H1 (cell line): ENCODE results near the gene RBFOX1. TPM values are rescaled to one million over a fixed set of nuclear protein-coding genes. Genes with fewer than 3 reads are reported as not detected.

Experiments used
- SIRT6 ChIP-seq: IDR thresholded peaks from one replicate; pipeline ENCODE4 v1.7.1; 2012; ENCODE audit warnings: low read length, inconsistent platforms
- ZNF274 ChIP-seq: IDR thresholded peaks from 2 replicates; pipeline ENCODE4 v1.7.0; 2012; ENCODE audit warnings: low read length, borderline replicate concordance; ENCODE audit errors: extremely low read depth
- polyA plus RNA-seq, 7 experiments: library from polyadenylated mRNA; depleted of rRNA in 3 of 7; stranded (reverse) in 5 of 7; unstranded in 2 of 7; fragments of >200 nt in 5 of 7; fragments of 200-250 nt in 2 of 7; gene quantifications; 1 replicate in 5 of 7; 2 replicates in 1 of 7; 4 replicates in 1 of 7; pipeline versions ENCODE4 v1.2.1 to v1.2.3, GENCODE V29; 2011 to 2013; ENCODE audit warnings: missing spikeins in 2 of 7, mixed read lengths in 2 of 7
- total RNA-seq: library from RNA; stranded (reverse); fragmentation: NEBNext Ultra II Directional; extraction: Animal tissue kit (Norgen Biotek cat#: 25700); gene quantifications from 2 replicates; pipeline ENCODE4 v1.2.1, GENCODE V29; 2021

The RBFOX1 gene
- total and polyA plus RNA-seq, 2 of the 8 experiments (the other 6 are each of a cell fraction or from before 2014, with no cell fraction given): 1.7 to 2.8 TPM

DNA sequence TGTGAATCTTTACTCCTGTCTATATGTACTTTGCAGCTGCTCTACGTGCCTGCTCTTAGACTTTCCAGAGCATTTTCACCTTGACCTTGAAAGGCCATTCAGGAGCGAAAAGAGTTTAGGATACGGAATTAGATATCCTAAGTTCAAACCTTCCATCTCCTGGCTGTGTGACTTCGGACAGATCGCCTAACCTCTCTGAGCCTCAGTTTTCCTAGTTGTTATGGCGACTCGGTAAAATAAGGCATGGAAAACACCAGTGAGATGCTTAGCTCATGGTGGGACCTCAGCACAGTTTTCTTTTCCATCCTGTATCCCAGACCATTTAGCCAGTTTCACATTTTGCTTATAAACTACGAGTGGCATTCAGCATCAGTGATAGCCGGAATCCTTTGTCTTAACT, 233.7 kb downstream of the RBFOX1 start (continued):
- no peak for TF ChIP-seq SIRT6
- TF ChIP-seq ZNF274: no peak
